ENCODE measurements around the gene ALKBH2.

Gene ALKBH2

GRCh38 chr12:109113661-109114321 is 20.5 kb upstream of the ALKBH2 start:
- no peak for DNase-seq

GRCh38 chr12:109112720-109113465 is 19.6 kb upstream of the ALKBH2 start:
- DNase-seq, result no peak

GRCh38 chr12:109110988-109111495 is 17.8 kb upstream of the ALKBH2 start:
- DNase-seq, result peak; percentile 48

- DNase-seq, result no peak
Measured at GRCh38 chr12:109109746-109110350, 16.6 kb upstream of the ALKBH2 start.

GRCh38 chr12:109105176-109105575 is 11.9 kb upstream of the ALKBH2 start:
- DNase-seq, result no peak

GRCh38 chr12:109102491-109102890 is 9.2 kb upstream of the ALKBH2 start:
- DNase-seq, result no peak

- no peak for DNase-seq
Measured at GRCh38 chr12:109100741-109101140, 7.5 kb upstream of the ALKBH2 start.

GRCh38 chr12:109099431-109100020 is 6.3 kb upstream of the ALKBH2 start:
- DNase-seq, result no peak

- no peak for DNase-seq
Measured at GRCh38 chr12:109098651-109099050, 5.4 kb upstream of the ALKBH2 start.

- no peak for DNase-seq
Measured at GRCh38 chr12:109098183-109098604, 4.9 kb upstream of the ALKBH2 start.

- peak; percentile 98 for DNase-seq
Measured at GRCh38 chr12:109097435-109098182, 4.3 kb upstream of the ALKBH2 start, which contains the start of gene UNG. TSS of gene UNG (plus strand) at chr12:109097597. CDS start at chr12:109097680, 83 bp downstream.

- DNase-seq, result no peak
Measured at GRCh38 chr12:109097140-109097434, 3.8 kb upstream of the ALKBH2 start.

GRCh38 chr12:109092497-109093021 is 713 bp downstream of the ALKBH2 start:
- no peak for DNase-seq

- DNase-seq, result no peak
Measured at GRCh38 chr12:109089683-109090082, 3.6 kb downstream of the ALKBH2 start.

- no peak for DNase-seq
Measured at GRCh38 chr12:109088818-109089217, 4.5 kb downstream of the ALKBH2 start.

- no peak for DNase-seq
Measured at GRCh38 chr12:109087250-109087649, 6.0 kb downstream of the ALKBH2 start.

GRCh38 chr12:109085590-109085989 is 7.7 kb downstream of the ALKBH2 start:
- DNase-seq, result no peak

- no peak for DNase-seq
Measured at GRCh38 chr12:109084425-109084824, 8.8 kb downstream of the ALKBH2 start.

- DNase-seq, result no peak
Measured at GRCh38 chr12:109082751-109083150, 10.5 kb downstream of the ALKBH2 start.

- no peak for DNase-seq
Measured at GRCh38 chr12:109074866-109075265, 18.4 kb downstream of the ALKBH2 start.

GRCh38 chr12:109069307-109070271 is 23.7 kb downstream of the ALKBH2 start:
- no peak for DNase-seq
